Gastrocnemius medialis (tissue), 4 donors: ENCODE measurements around the gene SMIM10L2A.

Experiments
- CTCF ChIP-seq, 5 experiments: fragments of 450-650 bp in 3 of 5; fragments of 200-600 bp in 2 of 5; sonication (generic) in 2 of 5; IDR thresholded peaks in 4 of 5; conservative IDR thresholded peaks in 1 of 5; 1 replicate in 4 of 5; 2 replicates in 1 of 5; pipeline ENCODE4 v1.5.1; 2016 to 2019; ENCODE audit warnings: antibody characterized with exemption in 5 of 5, mild to moderate bottlenecking in 3 of 5, moderate library complexity in 3 of 5
- POLR2A ChIP-seq, 2 donors: fragments of 450-650 bp; IDR thresholded peaks; one replicate each; pipeline ENCODE4 v1.6.1; 2017; ENCODE audit warnings: antibody characterized with exemption in 2 of 2, mild to moderate bottlenecking in 2 of 2, moderate library complexity in 2 of 2

- no peak for TF ChIP-seq CTCF (IDR thresholded peaks at IDR 0.05 in 4 of 5, conservative IDR thresholded peaks at IDR 0.05 in 1 of 5)
- no peak for TF ChIP-seq POLR2A (IDR thresholded peaks at IDR 0.05)
These were observed 48.4 kb upstream of the SMIM10L2A start for GRCh38 chrX:135373357-135373756.
